GM21515 (cell line): Measurements from ENCODE around the gene SYTL3.
"Not testable (repeated sequence)": the region's sequence is repeated elsewhere in the genome, so short reads cannot be mapped to it uniquely, and the experiment has no call there.

ENCODE experiments used
- ATAC-seq: cut with Tn5 transposase; IDR thresholded peaks from one replicate; pipeline ENCODE4 v1.9.1; 2021; ENCODE audit not compliant: unreplicated experiment

Gene SYTL3

DNA sequence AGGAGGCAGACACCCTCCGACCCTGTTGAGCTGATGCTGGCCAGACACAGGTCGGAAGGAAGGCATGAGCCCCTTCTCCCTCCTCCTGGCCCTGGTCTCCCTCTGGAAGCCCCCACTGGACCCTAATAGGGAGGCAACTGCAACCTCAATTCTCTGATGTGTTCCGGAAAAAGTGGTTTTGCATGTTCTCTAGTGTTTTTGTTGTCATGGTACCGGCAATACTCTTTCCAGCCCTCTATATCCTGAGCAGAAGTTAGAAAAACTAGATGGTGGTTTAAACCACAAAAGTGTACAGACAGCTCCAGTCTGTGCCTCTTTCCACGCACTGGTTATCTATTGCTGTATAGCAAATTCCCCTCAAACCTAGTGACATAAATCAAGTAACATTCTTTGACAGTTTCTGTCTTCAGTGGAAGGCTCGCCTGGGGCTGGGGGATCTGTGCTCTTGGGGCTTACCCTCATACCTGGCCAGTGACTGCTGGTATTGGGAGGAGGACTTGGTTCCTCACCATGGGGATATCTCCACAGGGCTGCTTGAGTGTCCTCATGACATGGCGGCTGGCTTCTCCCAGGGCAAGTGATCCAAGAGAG is 37.0 kb downstream of the SYTL3 start:
- ATAC-seq: peak; percentile 73

DNA sequence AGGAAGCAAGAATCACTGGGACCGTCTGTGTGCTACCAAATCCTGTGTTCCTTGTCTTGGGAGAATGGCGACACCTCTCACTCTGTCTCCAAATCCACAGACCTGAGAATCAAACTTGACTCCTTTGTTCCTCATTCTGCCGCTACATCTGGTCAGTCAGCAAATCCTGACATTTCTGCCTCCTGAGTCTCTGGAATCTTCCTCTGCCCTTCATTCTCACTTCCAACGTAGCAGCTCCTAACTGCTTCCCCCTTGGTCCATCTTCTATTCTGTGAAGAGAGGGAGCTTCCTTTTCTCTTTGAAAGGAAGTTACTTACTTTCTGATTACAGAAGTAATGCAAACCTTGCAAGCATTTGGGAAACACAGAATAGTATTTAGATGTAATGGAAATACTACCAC is 37.7 kb downstream of the SYTL3 start:
- no peak for ATAC-seq

DNA sequence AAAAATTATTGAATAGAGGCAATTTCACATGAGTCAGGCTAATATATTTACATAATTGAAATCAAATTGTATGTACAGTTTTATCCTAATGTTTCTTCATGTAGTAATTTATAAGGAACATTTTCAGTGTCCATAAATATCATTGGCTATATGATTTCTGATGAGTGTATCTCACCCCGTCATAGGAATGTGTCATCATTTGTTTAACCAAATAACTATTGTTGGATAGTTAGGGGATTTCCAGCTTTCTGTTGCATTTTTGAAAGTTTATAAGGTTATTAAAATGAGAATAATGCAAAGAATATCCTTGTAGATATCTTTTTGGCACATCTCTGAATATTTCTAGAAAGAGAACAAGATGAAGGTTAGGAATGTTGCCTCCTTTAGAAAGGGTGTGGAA is 39.0 kb downstream of the SYTL3 start:
- no peak for ATAC-seq

DNA sequence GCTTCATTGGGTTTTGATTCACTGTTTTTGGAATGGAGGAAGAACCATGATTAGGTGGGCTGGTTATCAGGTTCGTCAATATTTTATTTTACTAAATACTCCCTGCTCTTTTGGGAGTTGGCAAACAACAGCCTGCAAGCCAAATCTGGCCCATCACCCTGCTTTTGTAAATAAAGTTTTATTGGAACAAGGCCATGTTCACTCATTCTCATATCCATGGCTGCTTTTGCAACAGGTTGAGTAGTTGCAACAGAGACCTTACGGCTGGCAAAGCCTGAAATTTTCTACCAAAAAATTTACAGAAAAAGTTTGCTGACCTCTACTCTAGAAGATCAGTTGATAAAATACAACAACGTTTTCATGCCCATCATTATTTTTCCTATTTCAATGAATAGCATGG is 45.1 kb downstream of the SYTL3 start:
- ATAC-seq: no peak

DNA sequence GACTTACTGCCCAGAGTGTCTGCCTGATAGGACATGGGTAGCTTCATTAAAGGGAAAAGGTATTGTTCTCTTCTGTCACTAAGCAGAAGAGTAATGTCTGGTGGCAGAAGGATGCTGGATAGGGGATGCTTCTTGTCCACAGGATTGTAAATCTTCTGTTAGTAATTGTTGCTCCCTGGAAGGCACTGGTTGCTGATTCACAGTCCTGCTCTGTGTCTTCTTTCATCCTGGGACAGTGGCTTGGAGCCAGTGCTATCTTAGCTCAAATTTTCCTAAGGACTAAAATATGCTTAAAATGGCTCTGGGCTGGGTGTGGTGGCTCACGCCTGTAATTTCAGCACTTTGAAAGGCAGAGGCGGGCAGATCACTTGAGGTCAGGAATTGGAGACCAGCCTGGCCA is 48.0 kb downstream of the SYTL3 start:
- ATAC-seq: no peak

DNA sequence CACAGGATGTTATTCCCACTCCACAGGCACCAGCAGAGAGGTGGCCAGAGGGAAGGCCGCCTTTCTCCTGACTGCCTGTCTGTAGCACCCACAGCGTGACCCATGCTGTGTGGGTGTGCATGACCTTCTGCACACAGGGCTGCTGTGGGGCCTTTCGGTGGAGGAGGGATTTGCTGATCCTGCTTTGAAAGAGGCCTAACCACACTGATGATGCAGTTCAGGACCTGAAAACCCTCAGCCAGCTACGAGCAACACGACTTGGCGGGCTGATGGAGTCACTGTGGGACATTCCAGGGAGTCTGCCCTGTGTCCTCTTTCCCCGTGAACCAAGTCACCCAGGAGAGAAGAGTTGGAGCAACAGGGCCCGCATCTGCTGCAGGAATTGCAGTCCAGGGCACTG is 49.1 kb downstream of the SYTL3 start:
- ATAC-seq: no peak

DNA sequence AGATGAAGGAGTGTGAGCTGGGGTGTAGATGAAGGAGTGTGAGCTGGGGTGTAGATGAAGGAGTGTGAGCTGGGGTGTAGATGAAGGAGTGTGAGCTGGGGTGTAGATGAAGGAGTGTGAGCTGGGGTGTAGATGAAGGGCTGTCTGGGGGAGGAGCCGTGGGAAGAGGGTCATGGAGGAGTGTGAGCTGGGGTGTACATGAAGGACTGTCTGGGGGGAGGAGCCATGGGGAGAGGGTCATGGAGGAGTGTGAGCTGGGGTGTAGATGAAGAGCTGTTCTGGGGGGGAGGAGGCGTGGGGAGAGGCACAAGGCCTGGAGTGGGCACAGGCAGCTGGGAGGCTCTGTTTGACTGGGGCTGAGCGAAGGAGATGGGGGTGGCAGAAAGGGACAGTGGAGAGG is 51.4 kb downstream of the SYTL3 start:
- not testable (repeated sequence) for ATAC-seq

DNA sequence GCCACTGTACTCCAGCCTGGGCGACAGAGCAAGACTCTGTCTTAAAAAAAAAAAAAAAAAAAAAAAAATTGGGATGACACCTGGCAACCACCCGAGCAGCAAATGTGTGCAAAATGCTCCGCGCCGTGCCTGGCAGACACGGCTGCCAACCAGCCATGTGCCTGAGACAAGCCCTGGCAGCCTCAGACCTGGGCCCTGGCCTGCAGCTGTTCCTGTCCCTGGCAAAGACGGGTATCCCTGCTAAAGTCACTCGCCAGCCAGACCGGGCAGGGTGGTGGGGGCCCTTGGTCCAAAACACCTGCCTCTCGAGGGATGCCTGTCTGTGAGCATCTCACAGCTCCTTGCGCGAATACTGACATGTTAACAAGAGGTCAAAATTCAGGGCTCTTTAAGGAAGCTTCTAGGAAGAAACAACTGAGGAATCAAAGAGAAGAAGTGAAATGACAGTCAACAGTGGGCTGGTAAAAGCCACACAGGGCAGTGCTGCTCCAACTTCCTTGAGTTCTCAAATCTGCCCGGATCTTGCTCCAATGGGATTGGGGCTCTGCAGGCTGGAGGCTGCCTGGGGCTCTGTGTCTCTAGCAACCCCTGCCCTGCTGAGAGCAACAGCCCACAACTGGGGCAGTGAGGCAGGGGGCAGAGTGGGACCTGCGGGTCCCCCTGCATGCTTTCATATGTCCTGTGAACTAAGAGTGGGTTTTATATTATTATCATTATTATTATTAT is 53.4 kb downstream of the SYTL3 start:
- ATAC-seq: no peak

DNA sequence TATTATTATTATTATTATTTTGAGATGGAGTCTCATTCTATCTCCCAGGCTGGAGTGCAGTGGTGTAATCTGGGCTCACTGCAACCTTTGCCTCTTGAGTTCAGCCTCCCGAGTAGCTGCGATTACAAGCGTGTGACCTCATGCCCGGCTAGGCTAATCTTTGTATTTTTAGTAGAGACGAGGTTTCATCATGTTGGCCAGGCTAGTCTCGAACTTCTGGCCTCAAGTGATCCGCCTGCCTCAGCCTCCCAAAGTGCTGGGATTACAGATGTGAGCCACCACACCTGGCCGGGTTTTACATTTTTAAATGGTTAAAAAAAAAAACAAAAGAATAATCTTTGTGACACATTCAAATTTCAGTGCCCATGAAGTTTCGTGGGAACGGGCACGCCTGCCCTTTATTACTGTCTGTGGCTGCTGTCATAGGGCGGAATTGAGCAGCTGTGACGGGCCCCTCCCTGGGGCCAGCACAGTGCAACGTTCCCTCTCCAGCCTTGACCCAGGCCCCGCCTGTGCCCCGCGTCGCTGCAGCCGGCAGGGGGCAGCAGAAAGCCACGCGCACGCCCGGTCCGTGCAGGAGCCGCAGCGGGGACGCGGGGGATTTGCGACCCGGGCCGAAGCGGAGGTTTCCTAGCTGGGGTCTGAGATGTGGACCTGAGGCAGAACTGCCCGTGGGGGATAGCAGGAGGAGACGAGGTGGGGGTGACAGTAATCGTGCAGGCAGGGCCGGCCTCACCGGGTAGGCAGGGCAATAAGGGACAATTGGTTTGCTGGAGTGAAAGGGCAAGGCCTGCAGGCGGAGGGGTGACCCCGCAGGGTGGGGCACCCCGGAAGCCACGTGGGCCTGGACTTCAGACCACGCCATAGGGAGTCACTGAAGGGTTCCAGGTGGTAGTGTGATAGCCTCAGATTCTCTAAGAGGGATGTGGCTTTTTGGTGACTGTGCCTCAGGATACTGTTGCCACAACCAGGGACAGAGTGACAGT is 54.3 kb downstream of the SYTL3 start:
- ATAC-seq: peak; percentile 98

DNA sequence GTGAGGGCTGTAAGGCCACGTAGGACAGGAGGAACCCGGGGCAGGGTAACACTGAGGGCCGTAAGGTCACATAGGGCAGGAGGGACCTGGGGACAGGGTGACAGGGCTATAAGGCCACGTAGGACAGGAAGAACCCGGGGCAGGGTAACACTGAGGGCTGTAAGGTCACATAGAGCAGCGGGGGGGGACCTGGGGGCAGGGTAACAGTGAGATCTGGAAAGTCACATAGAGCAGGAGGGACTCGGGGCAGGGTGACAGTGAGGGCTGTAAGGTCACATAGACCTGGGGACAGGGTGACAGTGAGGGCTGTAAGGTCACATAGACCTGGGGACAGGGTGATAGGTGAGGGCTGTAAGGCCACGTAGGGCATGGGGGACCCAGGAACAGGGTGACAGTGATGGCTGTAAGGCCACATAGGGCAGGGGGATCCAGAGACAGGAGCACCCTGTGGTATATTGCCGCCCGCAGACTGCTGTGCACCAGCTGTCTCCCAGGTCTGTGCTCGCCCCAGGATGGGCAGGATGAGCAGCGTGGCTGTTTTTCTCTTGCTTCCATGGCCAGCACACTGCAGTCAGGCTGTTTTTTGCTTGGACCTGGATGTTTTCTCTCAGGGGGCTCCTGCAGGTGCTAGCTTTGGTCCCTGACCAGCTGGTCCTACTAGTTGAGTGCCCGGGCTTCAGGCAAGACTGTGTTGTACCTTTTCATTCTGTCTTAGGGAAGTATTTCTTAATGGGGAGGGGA is 55.7 kb downstream of the SYTL3 start:
- no peak for ATAC-seq

DNA sequence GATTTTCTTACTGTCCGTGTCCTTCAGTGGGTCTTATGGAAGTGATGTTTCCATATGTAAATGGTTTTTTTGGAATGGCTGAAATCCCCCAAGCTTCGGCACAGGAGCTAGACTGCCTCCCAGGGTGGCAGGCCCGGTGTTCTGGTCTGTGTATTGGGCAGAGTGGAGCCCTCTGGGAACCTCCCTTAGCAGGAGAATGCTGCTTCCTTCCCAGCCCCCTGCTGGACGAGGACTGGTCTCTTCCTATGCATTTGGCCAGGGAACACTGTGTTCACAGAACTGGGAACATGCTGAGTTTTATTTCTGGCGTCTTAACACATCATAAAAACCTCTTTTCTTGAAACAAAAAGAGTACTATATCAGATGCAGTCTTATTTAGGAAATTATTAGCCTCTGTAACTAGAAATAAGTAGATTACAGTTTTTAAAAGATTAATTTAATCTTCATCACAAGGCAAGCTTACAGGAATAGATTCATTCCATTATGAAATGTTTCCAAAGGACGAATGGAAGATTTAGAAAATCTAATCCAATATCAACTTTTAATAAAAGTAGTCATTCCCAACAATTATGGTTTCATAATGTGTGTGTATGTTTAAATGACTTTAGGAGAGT is 56.6 kb downstream of the SYTL3 start:
- ATAC-seq: no peak

DNA sequence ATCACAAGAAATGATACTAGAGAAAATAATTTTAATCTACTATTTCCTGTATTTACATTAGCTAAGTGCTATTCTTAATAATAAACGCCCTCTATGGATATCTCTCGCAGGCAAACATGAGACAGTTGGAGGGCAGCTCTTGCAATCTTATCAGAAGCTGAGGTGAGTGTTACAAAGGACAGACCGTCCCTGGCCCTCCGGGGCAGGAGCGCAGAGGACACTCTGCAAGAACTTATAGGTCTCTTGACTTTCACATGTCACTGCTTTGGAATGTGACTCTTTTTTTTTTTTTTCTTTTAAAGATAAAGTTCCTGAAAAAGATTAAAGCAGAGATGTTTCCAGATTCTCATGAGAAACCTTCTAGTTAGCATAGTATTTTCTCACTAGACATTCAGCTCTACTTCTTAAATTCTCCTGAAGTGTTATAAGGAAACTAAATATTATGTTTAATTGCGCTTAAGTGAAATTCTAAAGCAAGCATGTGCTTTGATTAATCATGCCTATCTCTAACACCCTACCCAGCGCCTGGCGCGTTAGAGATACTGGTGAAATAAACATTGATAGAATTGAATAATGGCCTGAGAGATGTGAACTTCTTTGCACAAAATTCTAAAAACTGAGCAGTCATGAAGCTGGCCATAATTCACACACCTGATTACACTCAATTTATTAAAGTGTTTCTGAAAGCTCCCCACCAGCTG is 57.4 kb downstream of the SYTL3 start:
- ATAC-seq: no peak

DNA sequence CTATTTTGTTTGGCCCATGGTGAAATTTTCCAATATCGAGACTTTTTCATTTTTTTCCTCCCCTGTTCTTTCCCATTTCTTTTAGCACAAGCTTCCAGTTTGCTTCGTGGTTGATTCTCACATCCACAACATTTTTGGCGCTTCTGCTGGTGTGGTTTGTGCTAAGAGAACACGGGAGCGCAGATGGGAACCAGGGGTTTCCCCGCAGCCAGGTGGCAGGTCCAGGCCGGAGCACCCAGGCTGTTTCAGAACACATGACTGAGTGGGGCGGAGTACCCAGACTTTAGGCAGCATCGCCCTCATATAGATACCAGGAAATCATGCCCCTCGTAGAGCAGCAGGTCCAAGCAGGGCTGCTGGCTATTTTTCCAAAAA is 58.0 kb downstream of the SYTL3 start:
- ATAC-seq: no peak

DNA sequence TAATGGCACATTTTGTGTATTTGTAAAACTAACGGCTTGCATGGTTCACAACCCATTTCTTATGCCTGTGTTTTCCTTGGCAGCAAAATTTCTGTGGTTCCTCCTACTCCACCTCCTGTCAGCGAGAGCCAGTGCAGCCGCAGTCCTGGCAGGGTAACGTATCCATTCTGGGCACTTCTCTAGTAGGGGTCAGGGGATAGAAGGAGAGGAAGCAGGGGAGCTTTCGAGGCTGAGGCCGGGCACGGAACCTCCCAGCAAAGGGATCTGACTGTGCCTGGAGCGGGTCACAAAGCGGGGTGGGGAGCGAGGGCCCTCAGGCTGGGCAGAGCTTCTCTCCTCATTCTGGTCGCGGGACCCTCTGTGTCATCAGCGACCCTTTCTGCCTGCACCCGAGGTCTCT is 58.4 kb downstream of the SYTL3 start:
- ATAC-seq: no peak

DNA sequence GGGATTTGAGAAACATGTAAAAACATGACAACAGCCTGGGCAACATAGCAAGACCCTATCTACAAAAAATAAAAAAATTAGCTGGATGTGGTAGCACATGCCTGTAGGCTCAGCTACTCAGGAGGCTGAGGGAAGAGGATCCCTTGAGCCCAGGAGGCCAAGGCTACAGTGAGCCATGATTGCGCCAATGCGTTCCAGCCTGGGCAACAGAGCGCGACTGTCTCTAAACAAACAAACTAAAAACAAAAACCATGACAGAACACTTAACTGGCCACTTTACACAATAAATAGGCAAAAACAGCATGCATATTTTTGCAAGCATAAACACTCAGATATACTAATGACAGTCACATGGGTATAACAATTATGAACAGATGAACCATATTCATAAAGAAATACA is 60.0 kb downstream of the SYTL3 start:
- no peak for ATAC-seq

DNA sequence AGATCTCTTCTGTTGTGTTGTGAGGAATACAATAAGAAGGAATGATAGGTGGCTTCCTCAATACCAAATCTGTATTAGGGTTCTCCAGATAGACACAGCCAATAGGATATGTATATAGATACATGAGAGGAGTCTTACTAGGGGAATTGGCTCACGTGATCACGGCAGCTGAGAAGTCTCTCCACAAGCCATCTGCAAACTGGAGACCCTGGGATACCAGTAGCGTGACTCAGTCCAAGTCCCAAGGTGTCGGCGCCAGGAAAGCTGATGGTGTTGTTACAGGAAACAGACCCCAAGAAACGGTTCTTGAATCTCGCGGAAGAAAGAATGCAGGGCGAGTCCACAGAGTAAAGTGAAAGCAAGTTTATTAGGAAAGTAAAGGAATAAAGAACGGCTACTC is 61.4 kb downstream of the SYTL3 start:
- ATAC-seq: no peak

DNA sequence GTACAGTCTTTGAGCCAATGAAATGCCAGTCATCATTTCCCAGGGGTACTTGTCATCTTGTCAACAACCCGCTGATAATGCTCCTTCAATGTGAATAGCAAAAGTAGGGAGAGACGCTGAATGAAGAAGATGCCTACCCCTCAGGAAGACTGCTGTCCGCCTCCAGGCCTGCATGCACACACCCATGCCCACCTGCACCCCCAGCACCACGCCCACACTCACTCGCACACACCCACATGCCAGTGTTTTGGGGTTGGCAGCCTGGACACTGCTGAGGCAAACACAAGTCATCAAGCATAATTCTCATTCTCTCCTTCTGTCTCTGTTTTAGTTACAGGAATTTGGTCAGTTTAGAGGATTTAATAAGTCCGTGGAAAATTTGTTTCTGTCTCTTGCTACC is 63.6 kb downstream of the SYTL3 start:
- ATAC-seq: no peak

DNA sequence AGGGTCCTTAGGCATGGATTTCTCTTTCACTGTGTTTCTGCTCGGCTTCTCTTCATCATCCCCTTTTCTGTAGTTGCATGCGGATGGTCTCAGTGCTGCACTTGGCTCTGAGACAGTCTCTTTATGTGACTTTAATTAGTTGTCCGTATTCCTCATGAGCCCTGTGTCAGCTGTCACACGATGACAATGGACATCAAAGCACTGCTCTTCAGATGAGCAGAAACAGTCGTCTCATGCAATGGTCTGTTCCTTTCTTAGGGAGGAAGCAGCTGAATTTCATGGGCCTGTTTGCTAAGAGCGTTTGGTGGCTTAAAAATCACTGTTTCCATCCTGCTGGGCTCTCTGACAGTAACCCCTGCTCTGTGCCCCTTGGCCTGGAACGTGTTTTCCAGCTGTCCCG is 64.9 kb downstream of the SYTL3 start:
- ATAC-seq: no peak

DNA sequence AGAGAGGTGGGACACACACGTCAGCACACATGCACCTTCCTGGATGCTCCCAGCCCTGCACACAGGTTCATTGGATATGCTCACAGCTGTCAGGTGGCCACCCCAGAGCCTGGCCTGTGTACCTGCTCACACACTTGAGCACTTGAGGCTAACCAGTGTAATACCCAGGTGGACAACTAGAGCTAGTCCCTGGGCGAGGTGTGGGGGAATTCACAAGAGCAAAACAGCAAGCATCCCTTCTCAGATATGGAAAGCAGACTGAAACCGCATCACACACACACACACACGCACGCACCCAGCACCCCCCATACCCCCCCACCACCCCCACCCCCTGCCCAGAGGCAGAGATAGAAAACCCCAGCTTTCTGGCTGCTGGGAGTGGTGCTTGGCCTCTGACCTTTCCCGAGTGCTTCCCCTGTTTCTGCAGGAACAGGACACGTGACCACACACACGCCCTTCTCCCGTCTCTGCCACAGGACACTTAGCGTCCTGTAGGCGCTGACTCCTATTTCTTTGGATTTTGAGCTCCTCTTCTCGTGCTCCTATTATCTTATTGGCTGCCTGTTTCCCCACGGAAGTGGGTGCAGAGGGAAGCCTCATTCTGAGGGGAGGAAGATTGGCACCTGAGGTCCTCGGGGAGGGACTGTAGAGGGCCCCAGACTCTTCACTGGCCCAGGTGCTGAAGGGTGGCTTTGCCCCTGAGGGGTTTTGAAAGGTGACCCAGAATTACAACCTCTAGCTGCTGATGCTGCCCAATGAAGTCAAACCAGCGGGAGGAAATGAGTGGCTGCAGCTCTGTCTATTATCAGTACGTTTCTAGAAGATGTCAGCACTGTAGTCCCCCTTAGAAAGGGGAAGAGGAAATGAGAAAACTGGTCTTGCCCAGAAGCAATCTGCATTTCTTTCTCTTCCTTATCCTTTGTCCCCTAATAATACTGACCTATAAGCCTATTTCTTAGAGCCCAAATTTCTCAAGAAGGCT is 65.8 kb downstream of the SYTL3 start:
- peak; percentile 56 for ATAC-seq
